GM18907 (cell line): ENCODE results near the gene TMEM150B.

ENCODE experiments used
- ATAC-seq: cut with Tn5 transposase; IDR thresholded peaks from one replicate; pipeline ENCODE4 v1.9.1; 2021; ENCODE audit warnings: mild to moderate bottlenecking, moderate library complexity; ENCODE audit not compliant: unreplicated experiment

Gene TMEM150B, protein sequence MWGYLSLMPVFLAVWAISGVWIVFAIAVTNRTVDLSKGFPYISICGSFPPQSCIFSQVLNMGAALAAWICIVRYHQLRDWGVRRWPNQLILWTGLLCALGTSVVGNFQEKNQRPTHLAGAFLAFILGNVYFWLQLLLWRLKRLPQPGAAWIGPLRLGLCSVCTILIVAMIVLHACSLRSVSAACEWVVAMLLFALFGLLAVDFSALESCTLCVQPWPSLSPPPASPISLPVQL

DNA sequence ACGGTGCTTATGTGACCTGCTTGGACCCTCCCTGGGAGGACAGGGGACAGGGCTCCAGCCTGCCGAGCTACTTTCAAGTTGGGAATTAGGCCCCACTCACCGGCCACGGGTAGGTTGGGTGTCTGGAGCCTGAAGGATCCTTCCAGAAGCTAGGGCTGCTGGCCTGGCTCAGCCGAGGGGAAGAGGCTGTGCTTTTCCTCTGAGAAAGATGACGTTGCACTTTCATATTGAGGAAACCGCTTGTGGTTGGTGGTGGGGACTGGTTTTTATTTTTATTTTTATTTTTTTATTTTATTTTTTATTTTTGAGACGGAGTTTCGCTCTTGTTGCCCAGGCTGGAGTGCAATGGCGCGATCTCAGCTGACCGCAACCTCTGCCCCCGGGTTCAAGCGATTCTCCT lies at the start of gene TMEM150B:
Gene TMEM150B, minus strand, starts transcription at position 170 of the 400 bp plus-strand sequence. CDS start 4,305 bp downstream, outside the sequence.
- ATAC-seq, result no peak

DNA sequence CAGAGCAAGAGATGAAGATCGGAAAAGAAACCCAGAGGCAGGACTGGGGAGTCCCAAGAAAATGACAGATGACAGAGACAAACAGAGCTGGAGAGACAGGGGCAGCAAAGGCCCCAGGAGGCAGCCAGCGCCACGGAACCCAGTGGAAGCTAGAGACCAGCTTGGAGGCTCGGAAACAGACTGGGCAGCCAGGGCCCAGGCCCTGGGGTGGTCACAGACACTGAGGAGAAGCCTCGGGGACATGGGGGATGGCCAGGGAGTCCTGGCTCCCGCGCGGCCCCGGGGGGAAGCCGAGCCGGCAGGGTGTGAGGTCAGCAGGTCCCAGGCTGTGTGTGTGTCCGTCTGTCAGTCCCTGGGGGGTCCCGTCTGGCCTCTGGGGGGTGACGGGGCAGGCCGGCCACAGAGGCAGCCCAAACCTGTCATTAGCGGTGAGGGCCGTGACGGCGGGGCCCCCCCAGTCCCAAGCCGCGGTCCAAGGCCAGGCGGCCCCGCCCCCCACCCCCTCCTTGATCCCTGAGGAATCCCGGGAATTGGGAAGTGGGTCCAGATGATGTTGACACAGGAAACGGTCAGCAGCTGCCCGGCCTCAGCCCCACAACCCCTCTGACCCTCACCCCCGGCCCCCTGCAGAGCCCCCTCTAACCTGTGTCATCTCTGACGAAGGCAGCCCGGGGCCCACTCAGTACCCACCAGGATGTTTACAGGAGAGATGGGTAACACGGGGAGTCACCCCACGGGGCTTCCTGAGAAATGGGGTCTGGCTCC lies 49.0 kb upstream of the TMEM150B start:
- no peak for ATAC-seq

DNA sequence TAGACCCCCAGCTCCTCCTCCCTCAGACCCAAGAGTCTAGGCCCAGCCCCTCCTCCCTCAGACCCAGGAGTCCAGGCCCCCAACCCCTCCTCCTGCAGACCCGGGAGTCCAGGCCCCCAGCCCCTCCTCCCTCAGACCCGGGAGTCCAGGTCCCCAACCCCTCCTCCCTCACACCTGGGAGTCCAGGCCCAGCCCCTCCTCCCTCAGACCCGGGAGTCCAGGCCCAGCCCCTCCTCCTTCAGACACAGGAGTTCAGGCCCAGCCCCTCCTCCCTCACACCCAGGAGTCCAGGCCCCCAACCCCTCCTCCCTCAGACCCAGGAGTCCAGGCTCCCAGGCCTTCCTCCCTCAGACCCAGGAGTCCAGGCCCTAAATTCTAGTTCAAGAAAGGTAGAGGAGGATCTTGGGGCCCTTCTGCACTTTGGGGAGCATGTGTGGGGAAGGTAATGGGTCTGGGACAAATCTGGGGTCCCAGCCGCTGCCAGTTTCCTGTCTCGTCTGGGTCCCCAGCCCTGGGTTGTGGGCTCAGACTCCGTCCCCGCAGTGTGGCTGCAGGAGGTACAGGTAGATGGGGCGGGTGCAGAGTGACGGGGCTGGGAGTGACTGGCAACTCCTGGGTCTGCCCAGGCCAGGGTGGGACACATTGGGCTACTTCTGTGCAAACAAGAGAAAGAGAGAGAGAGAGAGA lies 48.3 kb upstream of the TMEM150B start:
- no peak for ATAC-seq

DNA sequence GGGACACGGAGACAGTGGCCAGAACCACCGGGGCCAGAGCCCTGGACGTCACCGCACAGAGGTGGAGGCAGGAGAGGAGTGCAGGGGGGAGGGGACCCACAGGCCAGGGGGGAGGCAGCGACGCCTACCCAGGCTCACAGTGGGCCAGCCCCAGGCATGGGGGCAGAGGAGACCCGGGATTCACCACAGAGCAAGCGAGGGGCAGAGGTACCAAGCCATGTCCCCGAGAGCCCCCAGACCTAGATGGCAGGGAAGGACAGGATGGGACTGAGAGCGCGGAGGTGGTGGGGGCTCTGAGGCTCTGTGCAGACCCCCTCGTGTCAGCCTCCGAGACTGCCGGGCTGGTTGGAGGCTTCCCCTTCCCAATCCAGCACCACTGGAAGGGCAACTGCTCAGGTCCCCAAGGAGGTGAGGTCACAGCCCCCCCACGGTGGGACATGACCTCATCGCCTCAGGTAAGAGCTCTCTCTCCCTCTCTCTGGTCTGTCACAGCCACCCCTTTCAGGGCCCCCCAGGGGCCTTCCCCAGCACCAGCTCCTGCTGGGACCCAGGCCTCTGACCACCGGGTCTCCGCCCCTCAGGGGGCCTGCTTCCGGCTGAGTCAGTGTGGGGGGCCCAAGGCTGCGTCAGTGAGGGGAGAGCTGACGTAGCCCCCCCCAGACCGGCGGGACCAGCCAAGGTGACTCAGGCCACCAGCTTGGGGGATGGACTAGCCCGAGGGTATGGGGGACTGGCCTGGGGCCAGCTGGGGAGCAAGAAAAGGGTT lies 47.4 kb upstream of the TMEM150B start:
- ATAC-seq, result no peak

DNA sequence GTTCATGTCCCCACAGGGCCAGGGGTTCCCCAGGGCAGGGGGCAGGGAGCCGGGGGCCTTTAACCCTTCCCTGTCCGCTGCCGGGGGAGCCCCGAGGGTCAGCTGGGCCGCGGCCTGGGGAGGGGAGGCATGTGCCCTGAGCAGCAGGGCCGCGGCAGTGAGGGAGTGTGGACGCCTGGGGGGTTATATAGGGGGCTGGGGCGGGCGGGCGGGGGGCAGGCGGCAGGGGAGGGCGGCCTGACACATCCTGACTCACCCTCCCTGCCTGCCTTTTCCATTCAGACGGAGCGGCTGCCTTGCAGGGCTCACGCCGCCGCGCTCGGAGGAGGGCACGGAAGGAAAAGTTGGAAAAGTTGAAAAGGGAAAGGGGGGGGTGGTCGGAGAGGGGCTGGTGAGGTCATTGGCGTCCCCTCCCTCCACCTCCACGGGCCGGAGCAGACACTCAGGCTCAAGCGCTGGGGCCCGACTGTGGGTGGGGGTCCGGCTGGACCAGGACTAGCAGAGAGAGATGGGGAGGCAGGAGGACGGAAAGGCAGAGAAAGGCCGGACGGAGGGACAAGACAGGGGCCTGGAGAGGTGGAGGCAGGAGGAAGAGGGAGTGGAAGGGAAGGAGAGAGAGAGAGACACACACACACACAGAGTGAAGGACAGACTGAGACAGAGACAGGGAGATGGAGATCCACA lies 45.3 kb upstream of the TMEM150B start, which contains the start of gene IL11:
Gene IL11, minus strand, starts transcription at position 159 of the 684 bp plus-strand sequence. Its CDS starts 153 bp downstream, at position 6.
- no peak for ATAC-seq

DNA sequence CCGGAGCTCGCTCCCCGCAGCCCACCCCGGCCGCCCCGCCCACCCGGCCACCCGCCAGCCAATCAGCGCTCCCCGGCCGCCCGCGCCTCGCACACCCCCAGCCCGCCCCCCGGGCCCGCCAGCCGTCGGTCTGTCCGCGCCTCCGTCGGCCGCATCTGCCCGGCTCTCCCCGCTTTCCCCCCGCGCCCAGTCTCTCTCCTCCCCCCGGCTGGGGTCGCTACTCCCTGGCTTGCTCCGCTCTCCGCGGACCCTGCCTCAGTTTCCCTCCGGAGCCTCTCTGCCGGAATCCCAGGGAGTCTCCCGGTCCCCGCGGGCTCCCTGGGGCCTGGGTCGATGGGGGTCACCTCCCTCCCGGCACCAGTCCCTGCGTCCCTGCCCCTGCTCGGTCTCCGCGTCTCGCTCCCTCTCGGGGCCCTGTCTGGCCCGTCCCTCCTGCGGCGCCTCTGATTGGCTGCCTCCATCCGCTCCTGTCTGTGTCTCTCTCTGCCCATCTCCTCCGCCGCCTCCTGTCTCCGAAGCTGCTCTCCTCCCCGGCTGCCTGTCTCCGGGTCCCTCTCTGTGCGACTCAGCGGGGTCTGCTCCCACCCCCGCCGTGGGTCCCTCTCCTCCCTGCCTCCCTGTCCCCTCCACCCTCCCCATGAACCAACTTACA lies 44.6 kb upstream of the TMEM150B start:
- ATAC-seq, result no peak

DNA sequence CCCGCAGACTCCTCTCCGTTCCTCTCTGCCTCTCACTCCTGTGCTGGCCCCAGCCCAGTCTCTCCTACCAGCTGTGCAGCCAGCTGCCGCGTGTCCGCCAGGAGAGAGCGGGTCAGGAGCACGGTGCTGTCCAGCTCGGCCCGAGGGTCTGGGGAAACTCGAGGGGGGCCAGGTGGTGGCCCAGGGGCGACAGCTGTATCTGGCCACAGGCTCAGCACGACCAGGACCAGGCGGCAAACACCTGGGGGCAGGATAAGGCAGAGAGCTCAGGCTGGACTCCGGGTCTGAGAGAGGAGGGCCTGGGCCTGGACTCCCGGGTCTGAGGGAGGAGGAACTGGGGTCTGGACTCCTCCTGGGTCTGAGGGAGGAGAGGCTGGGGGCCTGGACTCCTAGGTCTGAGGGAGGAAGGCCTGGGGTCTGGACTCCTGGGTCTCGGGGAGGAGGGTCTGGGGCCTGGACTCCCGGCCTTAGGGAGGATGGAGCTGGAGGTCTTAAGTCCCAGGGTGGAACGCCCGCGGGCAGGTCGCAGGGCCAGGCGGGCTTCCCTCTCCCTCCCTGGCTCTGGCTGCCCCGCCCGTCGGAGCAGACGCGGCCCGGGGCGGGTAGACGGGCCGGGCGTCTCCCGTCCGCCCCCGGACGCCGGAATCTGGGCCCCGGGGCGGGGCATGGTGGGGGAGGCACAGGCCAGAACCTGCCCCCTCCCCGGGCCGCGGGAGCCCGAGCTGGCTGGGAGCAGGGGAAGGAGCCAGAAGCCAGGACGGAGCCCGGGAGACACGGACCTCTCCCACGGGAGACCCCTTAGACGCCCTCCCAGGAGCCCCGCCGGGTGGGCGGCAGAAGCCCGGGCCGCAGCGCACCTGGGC lies 43.8 kb upstream of the TMEM150B start:
- ATAC-seq, result no peak

DNA sequence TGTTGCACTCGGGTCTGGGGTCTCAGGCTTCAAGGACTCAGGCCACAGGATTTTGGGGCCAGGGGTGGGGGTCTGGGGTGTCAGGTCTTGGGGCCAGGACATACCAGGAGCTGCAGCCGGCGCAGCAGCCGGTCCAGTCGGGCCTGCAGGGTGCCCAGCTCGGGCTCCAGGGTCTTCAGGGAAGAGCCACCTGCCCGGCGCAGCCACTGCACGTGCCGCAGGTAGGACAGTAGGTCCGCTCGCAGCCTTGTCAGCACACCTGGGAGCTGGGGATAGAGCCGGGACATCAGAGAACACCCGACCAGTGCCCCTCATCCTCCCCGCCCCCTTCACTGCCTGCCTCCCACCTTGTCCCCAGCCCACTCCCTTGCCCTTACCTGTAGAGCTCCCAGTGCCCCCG lies 43.0 kb upstream of the TMEM150B start:
- ATAC-seq, result no peak

DNA sequence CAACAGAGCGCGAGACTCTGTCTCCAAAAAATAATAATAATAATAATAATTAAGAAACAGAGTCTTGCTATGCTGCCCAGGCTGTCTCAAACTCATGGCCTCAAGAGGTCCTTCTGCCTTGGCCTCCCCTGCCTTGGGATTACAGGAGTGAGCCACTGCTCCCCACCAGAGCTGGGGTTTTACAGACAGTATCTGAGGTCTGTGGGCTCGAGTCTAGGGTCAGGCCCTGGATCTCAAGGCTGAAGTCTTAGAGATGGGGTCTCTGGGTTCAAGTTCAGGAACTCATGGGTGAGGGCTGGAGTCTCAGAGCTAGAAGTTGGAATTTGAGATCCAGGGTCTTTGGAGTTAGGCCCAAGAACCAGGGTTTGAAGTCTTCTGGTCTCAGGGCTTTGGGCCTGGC lies 41.6 kb upstream of the TMEM150B start:
- no peak for ATAC-seq

DNA sequence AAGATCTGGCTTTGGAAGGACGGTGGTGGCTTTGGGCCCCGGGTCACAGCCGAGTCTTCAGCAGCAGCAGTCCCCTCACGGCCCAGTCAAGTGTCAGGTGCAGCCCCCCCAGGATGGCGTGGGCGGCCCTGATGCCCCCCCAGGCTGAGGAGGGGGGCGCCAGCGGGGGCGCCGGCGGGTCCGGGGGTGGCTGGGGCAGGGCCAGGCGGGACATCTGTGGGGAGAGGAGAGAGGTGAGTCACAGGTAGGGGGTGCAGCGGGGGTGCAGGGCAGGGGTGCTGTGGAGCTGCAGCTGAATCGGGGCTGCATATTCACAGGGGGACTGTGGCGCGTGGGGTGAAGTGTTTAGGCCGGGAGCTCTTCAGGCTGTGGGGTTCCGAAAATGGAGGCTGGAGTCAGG lies 40.8 kb upstream of the TMEM150B start:
- ATAC-seq, result no peak

DNA sequence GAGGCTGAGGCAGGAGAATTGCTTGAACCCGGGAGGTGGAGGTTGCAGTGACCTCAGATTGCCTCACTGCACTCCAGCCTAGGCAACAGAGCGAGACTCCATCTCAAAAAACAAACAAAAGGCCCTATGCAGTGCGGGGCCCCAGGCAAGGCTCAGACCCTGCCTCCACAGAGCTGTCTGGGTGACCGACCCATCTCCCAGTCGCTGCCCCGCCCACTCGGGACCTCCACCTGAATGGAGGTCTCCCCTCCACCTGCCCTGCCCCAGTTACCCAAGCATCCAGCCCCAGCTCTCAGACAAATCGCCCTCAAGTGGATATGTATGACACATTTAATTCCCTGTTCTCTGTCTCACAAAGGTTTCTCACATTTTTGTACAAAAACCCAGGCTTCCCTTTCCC lies 40.1 kb upstream of the TMEM150B start:
- ATAC-seq, result no peak

DNA sequence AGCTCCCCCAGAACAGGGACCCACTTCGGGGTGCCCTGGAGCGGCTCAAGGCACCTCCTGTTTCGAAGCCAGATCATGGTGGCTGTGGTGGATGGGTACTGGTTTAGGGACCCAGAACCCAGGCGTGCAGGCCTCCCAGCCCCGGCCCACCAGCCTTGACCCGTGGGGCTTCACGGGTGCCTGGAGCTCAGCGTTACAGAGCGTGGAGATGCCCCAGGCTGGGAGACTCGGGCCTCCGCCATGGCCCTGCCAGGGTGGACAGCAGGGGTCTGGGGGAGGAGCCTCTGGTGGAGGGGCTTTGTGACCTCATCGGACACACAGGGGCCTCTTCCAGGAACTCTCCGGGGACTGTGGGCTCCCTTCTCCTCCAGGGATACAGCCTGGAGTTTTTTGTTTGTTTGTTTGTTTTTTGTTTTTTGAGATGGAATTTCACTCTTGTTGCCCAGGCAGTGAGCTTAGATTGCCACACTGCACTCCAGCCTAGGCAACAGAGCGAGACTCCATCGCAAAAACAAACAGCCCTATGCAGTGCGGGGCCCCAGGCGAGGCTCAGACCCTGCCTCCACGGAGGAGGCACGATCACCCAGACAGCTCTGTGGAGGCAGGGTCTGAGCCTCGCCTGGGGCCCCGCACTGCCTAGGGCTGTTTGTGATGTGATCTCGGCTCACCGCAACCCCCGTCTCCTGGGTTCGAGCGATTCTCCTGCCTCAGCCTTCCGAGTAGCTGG lies 38.0 kb upstream of the TMEM150B start, which contains the start of gene GARIN5B:
Gene GARIN5B, minus strand, starts transcription at position 271 of the 727 bp plus-strand sequence. Its CDS starts 194 bp downstream, at position 77.
- ATAC-seq, result no peak

DNA sequence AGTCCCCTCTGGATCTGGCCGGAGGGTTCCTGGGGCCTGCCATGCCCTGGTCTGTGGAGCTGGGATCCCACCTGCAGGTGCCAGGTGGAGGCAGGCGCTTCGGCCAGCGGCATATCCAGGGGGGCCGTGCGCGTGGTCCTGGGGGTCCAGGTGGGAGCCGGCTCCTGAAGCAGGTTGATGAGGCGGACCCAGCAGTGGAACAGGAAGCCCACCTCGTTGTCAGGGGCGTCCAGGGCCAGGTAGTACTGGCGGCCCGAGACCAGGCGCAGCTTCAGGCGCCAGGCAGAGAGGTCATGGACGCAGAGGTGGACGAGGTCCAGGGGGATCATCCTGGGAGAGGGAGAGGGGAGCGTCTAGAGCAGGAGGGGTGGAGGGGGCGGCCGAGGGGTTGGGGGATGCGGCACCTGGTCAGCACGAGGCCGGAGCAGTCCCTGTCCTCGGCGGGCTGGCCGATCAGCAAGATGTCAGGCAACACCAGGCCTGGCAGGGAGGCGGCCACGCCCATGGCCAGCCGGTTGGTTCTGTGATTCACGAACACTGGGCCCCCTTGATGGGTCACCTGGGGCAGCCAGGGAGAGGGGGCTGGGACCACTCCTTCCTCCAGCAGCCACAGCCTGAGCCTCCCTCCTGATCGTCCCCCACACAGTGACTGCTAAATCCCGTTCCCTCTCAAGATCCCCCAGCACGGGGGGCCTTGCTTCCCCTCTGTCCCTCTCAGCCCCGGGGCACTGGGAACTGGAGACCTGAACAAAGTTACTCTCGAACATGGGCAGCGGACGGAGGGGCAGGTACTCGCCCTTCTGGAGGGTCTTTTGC lies 37.2 kb upstream of the TMEM150B start:
- no peak for ATAC-seq

DNA sequence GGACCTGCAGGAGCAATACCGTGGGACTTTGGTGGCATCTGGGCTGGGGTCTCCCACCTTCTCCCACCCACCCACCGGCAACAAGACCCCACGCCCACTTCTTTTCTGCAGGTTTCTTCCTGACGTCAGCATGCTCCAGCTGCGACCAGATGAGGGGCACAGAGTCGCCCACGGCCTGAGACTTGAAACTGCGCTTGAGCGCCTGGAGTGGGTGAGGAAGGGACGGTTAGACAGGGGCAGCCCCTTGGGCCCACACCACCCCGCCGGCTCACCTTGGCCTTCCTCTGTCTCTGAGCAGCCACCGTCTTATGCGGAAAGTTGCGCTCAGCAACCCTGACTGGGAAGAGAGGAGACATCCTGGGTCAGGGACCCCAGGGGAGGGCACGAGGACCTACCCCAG lies 35.8 kb upstream of the TMEM150B start:
- ATAC-seq, result no peak

DNA sequence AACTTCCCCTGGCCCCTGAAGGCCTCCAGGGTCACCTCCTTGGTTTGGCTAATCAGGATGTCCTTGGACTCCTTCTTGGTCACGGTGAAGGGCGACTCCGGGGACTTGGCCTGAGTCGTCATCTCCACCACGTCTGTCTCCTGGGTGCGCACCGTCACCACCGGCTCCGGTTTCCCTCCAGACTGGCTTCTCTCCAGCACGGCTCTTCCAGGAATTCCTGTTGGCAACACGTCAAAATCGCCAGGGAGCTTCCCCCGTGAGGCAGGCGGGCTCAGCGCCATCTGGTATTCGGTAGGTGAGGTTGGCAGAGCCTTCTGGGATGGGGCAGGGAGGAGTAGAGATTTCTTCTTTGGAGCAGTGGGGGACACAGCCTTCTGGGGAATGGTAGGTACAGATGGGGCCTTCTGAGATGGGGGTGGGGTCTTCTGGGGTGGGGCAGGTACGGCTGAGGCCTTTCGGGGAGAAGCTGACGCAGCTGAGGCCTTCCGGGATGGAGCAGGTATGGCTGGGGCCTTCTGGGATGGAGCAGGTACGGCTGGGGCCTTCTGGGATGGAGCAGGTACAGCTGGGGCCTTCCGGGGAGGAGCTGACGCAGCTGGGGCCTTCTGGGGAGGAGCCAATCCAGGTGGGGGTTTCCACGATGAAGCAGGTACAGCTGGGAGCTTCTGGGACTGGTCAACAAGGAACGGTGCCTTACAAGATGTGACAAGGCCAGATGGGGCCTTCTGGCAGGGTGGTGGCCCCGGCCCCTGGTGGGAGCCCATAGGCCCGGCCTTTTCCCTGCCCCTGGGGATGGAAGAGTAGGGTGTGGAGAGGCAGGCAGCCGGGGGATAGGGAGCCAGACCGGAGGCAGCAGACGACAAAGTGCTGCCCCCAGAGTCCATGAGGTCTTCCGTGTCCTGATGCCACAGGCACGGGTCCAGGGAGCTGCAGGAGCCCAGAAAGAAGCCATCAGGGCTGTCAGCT lies 34.1 kb upstream of the TMEM150B start:
- no peak for ATAC-seq

DNA sequence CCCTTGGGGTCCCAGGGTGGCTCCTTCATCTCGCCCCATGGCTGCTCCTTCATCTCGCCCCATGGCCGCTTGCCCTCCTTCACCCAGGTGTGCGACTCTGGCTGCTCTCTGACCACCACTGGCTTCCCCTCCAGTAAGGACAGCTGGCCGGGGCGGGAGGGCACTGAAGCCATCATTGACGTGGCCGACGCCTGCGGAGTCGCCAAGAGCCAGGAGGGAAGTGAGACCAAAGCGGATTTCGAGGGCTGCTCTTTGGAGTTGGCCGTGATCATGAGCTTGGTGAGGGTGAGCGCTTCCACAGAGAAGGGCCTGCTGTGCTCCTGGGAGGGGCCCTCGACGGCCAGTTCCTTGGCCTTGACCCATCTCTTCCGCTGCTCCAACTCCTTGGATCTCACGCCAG lies 33.4 kb upstream of the TMEM150B start:
- no peak for ATAC-seq
